Measurements from ENCODE around the gene SLC39A5. TPM values are rescaled to one million over a fixed set of nuclear protein-coding genes. Genes with fewer than 3 reads are reported as not detected.

The SLC39A5 gene
- polyA plus RNA-seq, 3 donors = 0.21 to 0.25 TPM; not detected in 1

DNA sequence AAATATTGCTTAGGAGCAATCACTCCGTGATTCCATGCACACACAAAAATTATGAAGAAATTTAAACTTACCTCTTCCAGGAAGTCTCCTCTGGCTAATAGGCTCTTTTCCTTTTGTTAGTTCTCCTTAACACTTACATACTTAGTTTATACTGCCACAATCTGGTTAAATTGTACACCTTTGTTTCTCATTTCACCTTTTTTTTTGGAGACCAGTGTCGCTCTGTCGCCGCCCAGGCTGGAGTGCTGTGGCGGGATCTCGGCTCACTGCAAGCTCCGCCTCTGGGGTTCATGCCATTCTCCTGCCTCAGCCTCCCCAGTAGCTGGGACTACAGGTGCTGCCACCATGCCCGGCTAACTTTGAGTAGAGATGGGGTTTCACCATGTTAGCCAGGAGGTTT, 30.5 kb downstream of the SLC39A5 start:
- Mint-ChIP-seq H3K36me3 (peaks cover 8 to 10% of the 10 kb centered on the region in 2 donors), H3K9me3 (no peaks in the 10 kb centered on the region), H3K4me3 (no peak overlapping the region), H3K4me1 (peaks cover 18% of the 10 kb centered on the region), H3K27me3 (ENCODE audit: low read depth in 3 of 3) (peaks cover 0 to 3% (median 0%) of the 10 kb centered on the region in 3 donors), H3K27ac (no peak overlapping the region)
- Histone ChIP-seq H3K27ac (ENCODE audit: low read depth in 1 of 2, low read length in 2 of 2) (no peak overlapping the region), H3K4me3 (replicated peaks in 1 of 3; ENCODE audit: low read depth in 2 of 3, low read length in 3 of 3) (no peak overlapping the region), H3K9me3 (replicated peaks in 1 of 2; ENCODE audit: control insufficient read depth in 1 of 2, insufficient read depth in 1 of 2, low read length in 2 of 2) (no peaks in the 10 kb centered on the region), H3K9ac (ENCODE audit: insufficient read depth, low read length, poor library complexity, severe bottlenecking) (no peak overlapping the region), H3K79me2 (ENCODE audit: insufficient read depth, low read length) (peaks cover 18% of the 10 kb centered on the region), H4K20me1 (ENCODE audit: insufficient read depth, low read length) (peaks cover 14% of the 10 kb centered on the region), H2AFZ (ENCODE audit: insufficient read depth, low read depth, low read length, poor library complexity, severe bottlenecking) (no peak overlapping the region), H3K36me3 (replicated peaks in 1 of 2; ENCODE audit: control insufficient read depth in 1 of 2, insufficient read depth in 2 of 2, low read length in 2 of 2) (peaks cover 8 to 15% of the 10 kb centered on the region in 2 donors), H3K27me3 (ENCODE audit: control insufficient read depth in 2 of 2, insufficient read depth in 2 of 2, low read length in 2 of 2) (no peaks in the 10 kb centered on the region), H3K4me2 (replicated peaks; ENCODE audit: extremely low read depth, low read length, poor library complexity, severe bottlenecking) (no peak overlapping the region), H3K4me1 (ENCODE audit: control insufficient read depth in 1 of 2, insufficient read depth in 2 of 2, low read length in 2 of 2) (peaks cover 17 to 18% of the 10 kb centered on the region in 2 donors)
- TF ChIP-seq CTCF (IDR thresholded peaks at IDR 0.05) = no peak
- 100% methylated on average over 4 of the region's 8 CpGs for WGBS (ENCODE audit: insufficient coverage)
- intact Hi-C loops (cut with micrococcal nuclease) = no loop called here
- no peak for DNase-seq

- no peak overlapping the region for H3K4me2 ChIP-seq (replicated peaks; ENCODE audit: extremely low read depth, low read length, poor library complexity, severe bottlenecking)
Observed at GRCh38 chr12:56260921-56261320, 31.1 kb downstream of the SLC39A5 start.

More at GRCh38 chr12:56260921-56261320, 31.1 kb downstream of the SLC39A5 start:
- no peak overlapping the region for H3K27ac ChIP-seq (ENCODE audit: low read depth in 1 of 2, low read length in 2 of 2)
- peak overlapping the region; percentile 29 for H2AFZ ChIP-seq (ENCODE audit: insufficient read depth, low read depth, low read length, poor library complexity, severe bottlenecking)
- no peaks in the 10 kb centered on the region for H3K9me3 Mint-ChIP-seq
- no peaks in the 10 kb centered on the region for H3K27me3 ChIP-seq (ENCODE audit: control insufficient read depth in 2 of 2, insufficient read depth in 2 of 2, low read length in 2 of 2)
- no peaks in the 10 kb centered on the region for H3K9me3 ChIP-seq (replicated peaks in 1 of 2; ENCODE audit: control insufficient read depth in 1 of 2, insufficient read depth in 1 of 2, low read length in 2 of 2)
- H3K4me3 Mint-ChIP-seq = no peak overlapping the region
- intact Hi-C loops (cut with micrococcal nuclease) = no loop called here
- H3K27me3 Mint-ChIP-seq (ENCODE audit: low read depth in 3 of 3) = peaks cover 0 to 3% (median 0%) of the 10 kb centered on the region in 3 donors
- peaks cover 3 to 5% of the 10 kb centered on the region in 2 donors for H3K36me3 Mint-ChIP-seq
- no CpG with 5 or more reads among the region's 3 CpGs for WGBS (ENCODE audit: insufficient coverage)
- H3K36me3 ChIP-seq (replicated peaks in 1 of 2; ENCODE audit: control insufficient read depth in 1 of 2, insufficient read depth in 2 of 2, low read length in 2 of 2) = peaks cover 3 to 10% of the 10 kb centered on the region in 2 donors
- no peak overlapping the region for H3K27ac Mint-ChIP-seq
- peaks cover 19 to 21% of the 10 kb centered on the region in 2 donors for H3K4me1 ChIP-seq (ENCODE audit: control insufficient read depth in 1 of 2, insufficient read depth in 2 of 2, low read length in 2 of 2)
- peaks cover 14% of the 10 kb centered on the region for H4K20me1 ChIP-seq (ENCODE audit: insufficient read depth, low read length)
- no peak overlapping the region for H3K9ac ChIP-seq (ENCODE audit: insufficient read depth, low read length, poor library complexity, severe bottlenecking)
- peaks cover 18% of the 10 kb centered on the region for H3K79me2 ChIP-seq (ENCODE audit: insufficient read depth, low read length)
- no peak for DNase-seq
- H3K4me1 Mint-ChIP-seq = peaks cover 22% of the 10 kb centered on the region
- no peak for TF ChIP-seq CTCF (IDR thresholded peaks at IDR 0.05)
- H3K4me3 ChIP-seq (replicated peaks in 1 of 3; ENCODE audit: low read depth in 2 of 3, low read length in 3 of 3) = no peak overlapping the region

Measured in CD14-positive monocyte (primary cell).